Panc1 (cell line): ENCODE data around the gene TMEM202. TPM values are rescaled to one million over a fixed set of nuclear protein-coding genes. Genes with fewer than 3 reads are reported as not detected.

Source experiments
- total RNA-seq: library from RNA; stranded (reverse); gene quantifications from one replicate; pipeline ENCODE4 v1.2.1, GENCODE V29; 2021; ENCODE audit not compliant: unreplicated experiment

The TMEM202 gene
- total RNA-seq, 1 experiment from 2014 or later = not detected

Other genes with a start within 250 kb of the TMEM202 start
- 1.3 TPM for gene GRAMD2A, start 200.5 kb upstream of the TMEM202 start, total RNA-seq
- 1,590 TPM for gene PKM, start 167.1 kb upstream of the TMEM202 start, total RNA-seq
- 85.7 TPM for gene PARP6, start 125.8 kb upstream of the TMEM202 start, total RNA-seq
- not detected for gene CELF6, start 78.1 kb upstream of the TMEM202 start, total RNA-seq
- gene HEXA, start 22.3 kb upstream of the TMEM202 start, total RNA-seq = 199 TPM
- gene ARIH1, start 76.0 kb downstream of the TMEM202 start, total RNA-seq = 192 TPM